Esophagus squamous epithelium (tissue), 5 donors: Measurements from ENCODE around the gene OSTM1. TPM values are rescaled to one million over a fixed set of nuclear protein-coding genes. Genes with fewer than 3 reads are reported as not detected.

ENCODE experiments used
- DNase-seq: peaks from one replicate; lab custom pipeline; 2025; lab: John Stamatoyannopoulos, UW
- H3K27ac ChIP-seq, 4 donors: fragments of 200-600 bp; sonication (generic); one replicate each; pipeline ENCODE4 v1.5.1; 2016 to 2019; ENCODE audit warnings: mild to moderate bottlenecking in 1 of 4
- H3K27me3 ChIP-seq, 4 donors: fragments of 200-600 bp; sonication (generic); 1 replicate in 3 of 4; 2 replicates in 1 of 4; pipeline versions ENCODE4 v1.5.1 to v1.6.0; 2017 to 2021; ENCODE audit warnings: antibody characterized with exemption in 1 of 4
- H3K36me3 ChIP-seq, 3 donors: fragments of 200-600 bp; sonication (generic); one replicate each; pipeline ENCODE4 v1.5.1; 2016 to 2019
- H3K4me1 ChIP-seq, 3 donors: fragments of 200-600 bp; sonication (generic); one replicate each; pipeline ENCODE4 v1.5.1; 2017 to 2019
- H3K4me3 ChIP-seq, 4 donors: fragments of 200-600 bp; sonication (generic); 1 replicate in 3 of 4; 2 replicates in 1 of 4; pipeline ENCODE4 v1.5.1; 2016 to 2019; ENCODE audit warnings: mild to moderate bottlenecking in 2 of 4, moderate library complexity in 1 of 4
- H3K9me3 ChIP-seq, 3 donors: fragments of 200-600 bp; sonication (generic); one replicate each; pipeline ENCODE4 v1.5.1; 2016 to 2019
- POLR2A ChIP-seq, 4 donors: fragments of 450-650 bp; IDR thresholded peaks; one replicate each; pipeline ENCODE4 v1.6.1; 2017; ENCODE audit warnings: antibody characterized with exemption in 4 of 4, mild to moderate bottlenecking in 4 of 4, moderate library complexity in 3 of 4
- WGBS, 2 donors: methylation state at CpG; one replicate each; pipeline ENCODE4 v1.1.5; 2018; 5-methylcytosine and 5-hydroxymethylcytosine counted together
- intact Hi-C: fragments of 100-400 bp; cut with DNase I; formaldehyde crosslinking; loops from one replicate; pipeline ENCODE4 v1.15.0; 2022
- total RNA-seq, 4 donors: library from RNA; depleted of rRNA; stranded (reverse); fragments of >200 nt; gene quantifications; one replicate each; pipeline ENCODE4 v1.1.0, GENCODE V29; 2016
- TF ChIP-seq, protein P1 (sequence below), 6 experiments: fragments of 450-650 bp in 4 of 6; fragments of 200-600 bp in 2 of 6; sonication (generic) in 2 of 6; IDR thresholded peaks; one replicate each; pipeline ENCODE4 v1.5.1; 2016 to 2019; ENCODE audit warnings: antibody characterized with exemption in 6 of 6, mild to moderate bottlenecking in 4 of 6, moderate library complexity in 4 of 6
- donor health status: DM: yes; HTN: yes; CAD: no.

The OSTM1 gene
- total RNA-seq, 4 donors from 2014 or later = 12.6 to 27.1 (median 14.7) TPM

DNA sequence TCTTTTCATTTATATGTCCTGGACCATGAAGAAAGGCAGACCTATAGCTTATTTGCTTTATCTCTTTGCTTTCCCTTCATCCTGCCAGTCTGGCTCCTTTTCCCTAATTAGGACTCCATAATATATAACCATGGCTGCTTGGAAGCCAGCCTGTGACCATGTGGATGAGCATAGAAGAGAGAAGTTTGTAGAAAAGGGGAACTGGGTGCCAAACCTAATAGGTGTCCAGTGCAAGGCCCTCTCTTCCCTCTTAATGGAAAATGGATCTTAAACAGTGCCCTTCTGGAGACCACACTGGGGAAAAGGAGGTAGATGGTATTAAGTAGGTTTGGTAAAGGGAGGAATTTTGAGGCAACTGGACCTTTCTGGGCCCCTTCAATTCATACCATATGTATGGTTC, 16.7 kb upstream of the OSTM1 start:
- Histone ChIP-seq H3K4me3 (no peak overlapping the region), H3K36me3 (no peaks in the 10 kb centered on the region), H3K27me3 (peaks cover 0 to 27% (median 0%) of the 10 kb centered on the region in 4 donors), H3K27ac (no peak overlapping the region), H3K4me1 (no peaks in the 10 kb centered on the region), H3K9me3 (no peaks in the 10 kb centered on the region)
- intact Hi-C loops = no loop called here
- no peak for DNase-seq
- TF ChIP-seq, protein P1, sequence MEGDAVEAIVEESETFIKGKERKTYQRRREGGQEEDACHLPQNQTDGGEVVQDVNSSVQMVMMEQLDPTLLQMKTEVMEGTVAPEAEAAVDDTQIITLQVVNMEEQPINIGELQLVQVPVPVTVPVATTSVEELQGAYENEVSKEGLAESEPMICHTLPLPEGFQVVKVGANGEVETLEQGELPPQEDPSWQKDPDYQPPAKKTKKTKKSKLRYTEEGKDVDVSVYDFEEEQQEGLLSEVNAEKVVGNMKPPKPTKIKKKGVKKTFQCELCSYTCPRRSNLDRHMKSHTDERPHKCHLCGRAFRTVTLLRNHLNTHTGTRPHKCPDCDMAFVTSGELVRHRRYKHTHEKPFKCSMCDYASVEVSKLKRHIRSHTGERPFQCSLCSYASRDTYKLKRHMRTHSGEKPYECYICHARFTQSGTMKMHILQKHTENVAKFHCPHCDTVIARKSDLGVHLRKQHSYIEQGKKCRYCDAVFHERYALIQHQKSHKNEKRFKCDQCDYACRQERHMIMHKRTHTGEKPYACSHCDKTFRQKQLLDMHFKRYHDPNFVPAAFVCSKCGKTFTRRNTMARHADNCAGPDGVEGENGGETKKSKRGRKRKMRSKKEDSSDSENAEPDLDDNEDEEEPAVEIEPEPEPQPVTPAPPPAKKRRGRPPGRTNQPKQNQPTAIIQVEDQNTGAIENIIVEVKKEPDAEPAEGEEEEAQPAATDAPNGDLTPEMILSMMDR (IDR thresholded peaks at IDR 0.05) = no peak
- TF ChIP-seq POLR2A (IDR thresholded peaks at IDR 0.05) = no peak

DNA sequence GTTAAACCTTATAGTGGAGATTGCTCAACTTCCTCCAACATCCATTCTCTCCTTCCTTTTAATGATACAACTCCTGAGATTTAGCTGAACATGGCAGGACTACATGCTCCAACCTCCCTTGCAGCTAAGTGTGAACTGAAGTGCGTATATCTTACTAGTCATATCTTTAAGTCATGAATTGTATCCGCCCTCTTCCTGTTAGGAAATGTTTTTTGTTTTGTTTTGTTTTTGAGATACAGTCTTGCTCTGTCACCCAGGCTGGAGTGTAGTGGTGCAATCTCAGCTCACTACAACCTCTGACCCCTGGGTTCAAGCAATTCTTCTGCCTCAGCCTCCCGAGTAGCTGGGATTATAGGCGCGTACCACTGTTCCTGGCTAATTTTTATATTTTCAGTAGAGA, 8.8 kb upstream of the OSTM1 start:
- no peak for DNase-seq
- H3K36me3 ChIP-seq = no peaks in the 10 kb centered on the region
- no peaks in the 10 kb centered on the region for H3K4me1 ChIP-seq
- peaks cover 0 to 20% (median 0%) of the 10 kb centered on the region in 4 donors for H3K27me3 ChIP-seq
- H3K9me3 ChIP-seq = no peaks in the 10 kb centered on the region
- WGBS, 2 donors = 92 to 93% methylated on average over 5 of the region's 5 CpGs
- no peak overlapping the region for H3K4me3 ChIP-seq
- no peak overlapping the region for H3K27ac ChIP-seq
- intact Hi-C loops = no loop called here
- TF ChIP-seq, protein P1 (IDR thresholded peaks at IDR 0.05) = no peak
- TF ChIP-seq POLR2A (IDR thresholded peaks at IDR 0.05) = no peak

DNA sequence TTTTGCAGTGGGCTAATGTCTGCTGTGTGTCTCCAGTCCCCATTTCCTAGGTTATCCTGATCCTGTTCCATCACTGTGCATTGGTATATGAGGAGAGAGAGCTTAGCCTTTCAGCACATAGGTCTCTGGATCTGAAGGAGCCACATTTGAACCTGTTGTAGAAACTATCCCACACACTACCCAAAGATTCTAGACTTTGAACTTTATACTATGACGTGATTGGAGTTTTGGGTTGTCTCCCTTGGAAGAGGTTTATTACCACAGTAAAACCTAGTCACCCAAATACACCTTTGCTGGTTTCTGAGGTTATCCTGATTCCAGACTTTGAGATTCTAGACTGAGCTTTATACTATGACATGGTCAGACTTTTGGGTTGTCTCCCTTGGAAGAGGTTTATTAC, 8.0 kb upstream of the OSTM1 start:
- no peaks in the 10 kb centered on the region for H3K4me1 ChIP-seq
- intact Hi-C loops = no loop called here
- 75 to 100% methylated on average over 1 of the region's 1 CpG for WGBS, 2 donors

DNA sequence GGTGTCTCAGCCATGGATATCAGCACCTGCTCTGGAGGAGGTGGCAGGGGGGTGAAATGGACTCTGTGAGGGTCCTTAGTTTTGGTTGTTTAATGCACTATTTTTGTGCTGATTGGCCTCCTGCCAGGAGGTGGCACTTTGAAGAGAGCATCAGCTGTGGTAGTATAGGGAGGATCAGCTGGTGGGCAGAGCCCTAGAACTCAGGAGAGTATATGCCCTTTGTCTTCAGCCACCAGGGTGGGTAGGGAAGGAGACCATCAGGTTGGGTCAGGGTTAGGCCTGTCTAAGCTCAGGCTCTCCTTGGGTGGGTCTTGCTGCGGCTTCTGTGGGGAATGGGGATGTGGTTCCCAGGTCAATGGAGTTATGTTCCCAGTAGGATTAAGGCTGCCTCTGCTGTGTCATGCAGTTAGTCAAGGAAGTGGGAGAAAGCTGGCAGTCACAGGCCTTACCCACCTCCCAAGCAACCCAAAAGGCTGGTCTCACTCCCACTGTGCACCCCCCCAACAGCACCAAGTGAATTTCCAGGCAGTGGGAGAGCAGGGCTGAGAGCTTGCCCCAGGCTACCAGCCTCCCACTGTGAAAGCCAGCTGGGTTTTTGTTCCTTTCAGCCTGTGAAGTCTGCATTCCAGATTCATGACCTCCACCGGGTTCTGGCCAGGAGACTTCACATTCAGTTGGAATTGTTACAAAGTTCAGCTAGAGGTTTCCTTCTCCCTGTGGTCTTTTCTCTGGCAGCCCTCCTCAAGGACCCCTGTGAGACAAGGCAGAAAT, 5.7 kb upstream of the OSTM1 start:
- Histone ChIP-seq H3K9me3 (no peaks in the 10 kb centered on the region), H3K4me1 (peaks cover 0 to 6% (median 1%) of the 10 kb centered on the region in 3 donors), H3K36me3 (no peaks in the 10 kb centered on the region), H3K4me3 (no peak overlapping the region), H3K27me3 (peaks cover 0 to 10% (median 0%) of the 10 kb centered on the region in 4 donors), H3K27ac (no peak overlapping the region)
- TF ChIP-seq, protein P1 (IDR thresholded peaks at IDR 0.05) = no peak
- TF ChIP-seq POLR2A (IDR thresholded peaks at IDR 0.05) = no peak
- 52 to 62% methylated on average over 2 of the region's 2 CpGs for WGBS, 2 donors
- no peak for DNase-seq
- intact Hi-C loops = no loop called here

More for the DNA sequence above, 8.0 kb upstream of the OSTM1 start:
- H3K27ac ChIP-seq = no peak overlapping the region
- no peak for DNase-seq
- no peak overlapping the region for H3K4me3 ChIP-seq
- H3K27me3 ChIP-seq = peaks cover 0 to 18% (median 0%) of the 10 kb centered on the region in 4 donors
- H3K36me3 ChIP-seq = no peaks in the 10 kb centered on the region
- TF ChIP-seq, protein P1 (IDR thresholded peaks at IDR 0.05) = no peak
- no peak for TF ChIP-seq POLR2A (IDR thresholded peaks at IDR 0.05)
- H3K9me3 ChIP-seq = no peaks in the 10 kb centered on the region

DNA sequence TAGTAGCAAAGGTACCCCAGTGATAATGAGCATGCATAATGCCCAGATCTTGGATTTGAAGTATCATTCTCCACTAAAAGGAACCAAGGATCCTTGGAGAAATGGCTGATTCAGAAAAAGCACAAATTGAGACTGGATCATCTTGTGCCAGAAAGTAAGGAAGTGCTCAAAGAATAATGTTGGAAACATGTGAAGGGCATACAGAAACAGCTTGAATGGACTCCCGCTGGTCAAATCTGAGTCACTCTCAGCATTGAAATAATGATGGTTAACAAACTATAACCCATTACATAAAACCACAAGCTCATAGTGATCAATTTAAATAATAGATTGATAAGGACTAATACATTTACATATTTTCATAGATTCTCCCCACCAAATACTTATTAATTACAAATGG, 3.6 kb upstream of the OSTM1 start:
- peaks cover 9 to 21% (median 10%) of the 10 kb centered on the region in 3 donors for H3K4me1 ChIP-seq
- TF ChIP-seq POLR2A (IDR thresholded peaks at IDR 0.05) = no peak
- intact Hi-C loops = no loop called here
- H3K27me3 ChIP-seq = peaks cover 0 to 5% (median 0%) of the 10 kb centered on the region in 4 donors
- H3K27ac ChIP-seq = no peak overlapping the region
- H3K9me3 ChIP-seq = no peaks in the 10 kb centered on the region
- no peaks in the 10 kb centered on the region for H3K36me3 ChIP-seq
- no peak for DNase-seq
- no peak overlapping the region for H3K4me3 ChIP-seq
- WGBS, 2 donors = 78 to 81% methylated on average over 1 of the region's 1 CpG
